HUES48 (cell line): ENCODE results near the gene STX16.

ENCODE experiments used
- H3K27ac ChIP-seq: one replicate; pipeline ENCODE4 v1.7.0; 2013; ENCODE audit warnings: low read depth, low read length, inconsistent platforms
- H3K27me3 ChIP-seq: 2 replicates; pipeline ENCODE4 v1.6.1; 2013; ENCODE audit warnings: mild to moderate bottlenecking, low read length; ENCODE audit not compliant: control insufficient read depth, insufficient read depth
- H3K36me3 ChIP-seq: 2 replicates; pipeline ENCODE4 v1.6.1; 2013; ENCODE audit warnings: low read length; ENCODE audit not compliant: control insufficient read depth, insufficient read depth
- H3K4me1 ChIP-seq: 2 replicates; pipeline ENCODE4 v1.6.1; 2013; ENCODE audit warnings: mild to moderate bottlenecking, low read length; ENCODE audit not compliant: control insufficient read depth, insufficient read depth
- H3K4me3 ChIP-seq: 2 replicates; pipeline ENCODE4 v1.5.1; 2013; ENCODE audit warnings: mild to moderate bottlenecking, low read depth, low read length
- H3K9ac ChIP-seq: 2 replicates; pipeline ENCODE4 v1.6.1; 2013; ENCODE audit warnings: mild to moderate bottlenecking, low read depth, low read length, moderate library complexity
- H3K9me3 ChIP-seq: 2 replicates; pipeline ENCODE4 v1.6.1; 2013; ENCODE audit warnings: low read length; ENCODE audit not compliant: control insufficient read depth, insufficient read depth

The STX16 gene

GRCh38 chr20:58714923-58715351, 63.9 kb downstream of the STX16 start:
- H3K4me1 ChIP-seq: no peaks in the 10 kb centered on the region

GRCh38 chr20:58715391-58715800, 64.3 kb downstream of the STX16 start:
- Histone ChIP-seq H3K9me3 (no peaks in the 10 kb centered on the region), H3K9ac (no peak overlapping the region), H3K36me3 (no peaks in the 10 kb centered on the region), H3K27me3 (no peaks in the 10 kb centered on the region), H3K27ac (no peak overlapping the region), H3K4me3 (no peak overlapping the region), H3K4me1 (no peaks in the 10 kb centered on the region)

More at GRCh38 chr20:58714923-58715351, 63.9 kb downstream of the STX16 start:
- Histone ChIP-seq H3K27ac (no peak overlapping the region), H3K36me3 (no peaks in the 10 kb centered on the region), H3K9ac (no peak overlapping the region), H3K9me3 (no peaks in the 10 kb centered on the region), H3K4me3 (no peak overlapping the region), H3K27me3 (no peaks in the 10 kb centered on the region)

GRCh38 chr20:58715801-58716475, 64.9 kb downstream of the STX16 start:
- no peak overlapping the region for H3K27ac ChIP-seq
- H3K4me3 ChIP-seq: no peak overlapping the region
- H3K36me3 ChIP-seq: no peaks in the 10 kb centered on the region
- H3K9ac ChIP-seq: no peak overlapping the region
- no peaks in the 10 kb centered on the region for H3K27me3 ChIP-seq
- H3K9me3 ChIP-seq: no peaks in the 10 kb centered on the region
- H3K4me1 ChIP-seq: no peaks in the 10 kb centered on the region

GRCh38 chr20:58716476-58717277, 65.6 kb downstream of the STX16 start:
- Histone ChIP-seq H3K27ac (no peak overlapping the region), H3K9me3 (no peaks in the 10 kb centered on the region), H3K9ac (no peak overlapping the region), H3K36me3 (no peaks in the 10 kb centered on the region), H3K4me1 (no peaks in the 10 kb centered on the region), H3K4me3 (no peak overlapping the region), H3K27me3 (no peaks in the 10 kb centered on the region)

- Histone ChIP-seq H3K27me3 (no peaks in the 10 kb centered on the region), H3K36me3 (no peaks in the 10 kb centered on the region), H3K9me3 (no peaks in the 10 kb centered on the region), H3K9ac (no peak overlapping the region), H3K4me1 (no peaks in the 10 kb centered on the region), H3K4me3 (no peak overlapping the region), H3K27ac (no peak overlapping the region)
Observed at GRCh38 chr20:58717278-58718091, 66.4 kb downstream of the STX16 start.

GRCh38 chr20:58718121-58718563, 67.1 kb downstream of the STX16 start:
- Histone ChIP-seq H3K4me3 (no peak overlapping the region), H3K9me3 (no peaks in the 10 kb centered on the region), H3K36me3 (no peaks in the 10 kb centered on the region), H3K9ac (no peak overlapping the region), H3K4me1 (no peaks in the 10 kb centered on the region), H3K27ac (no peak overlapping the region), H3K27me3 (no peaks in the 10 kb centered on the region)

- Histone ChIP-seq H3K36me3 (no peaks in the 10 kb centered on the region), H3K4me3 (no peak overlapping the region), H3K27me3 (no peaks in the 10 kb centered on the region), H3K27ac (no peak overlapping the region), H3K9me3 (no peaks in the 10 kb centered on the region), H3K9ac (no peak overlapping the region), H3K4me1 (no peaks in the 10 kb centered on the region)
Observed at GRCh38 chr20:58718729-58719128, 67.6 kb downstream of the STX16 start.

GRCh38 chr20:58719258-58719657, 68.2 kb downstream of the STX16 start:
- Histone ChIP-seq H3K27ac (no peak overlapping the region), H3K27me3 (no peaks in the 10 kb centered on the region), H3K4me3 (no peak overlapping the region), H3K4me1 (no peaks in the 10 kb centered on the region), H3K9me3 (no peaks in the 10 kb centered on the region), H3K36me3 (no peaks in the 10 kb centered on the region), H3K9ac (no peak overlapping the region)

GRCh38 chr20:58719971-58720371, 68.9 kb downstream of the STX16 start:
- no peak overlapping the region for H3K27ac ChIP-seq
- H3K9me3 ChIP-seq: no peaks in the 10 kb centered on the region
- H3K4me3 ChIP-seq: no peak overlapping the region
- no peaks in the 10 kb centered on the region for H3K36me3 ChIP-seq
- no peak overlapping the region for H3K9ac ChIP-seq
- H3K4me1 ChIP-seq: no peaks in the 10 kb centered on the region
- H3K27me3 ChIP-seq: no peaks in the 10 kb centered on the region

GRCh38 chr20:58720890-58721289, 69.8 kb downstream of the STX16 start:
- Histone ChIP-seq H3K4me1 (no peaks in the 10 kb centered on the region), H3K4me3 (no peak overlapping the region), H3K9me3 (no peaks in the 10 kb centered on the region), H3K9ac (no peak overlapping the region), H3K27me3 (no peaks in the 10 kb centered on the region), H3K36me3 (no peaks in the 10 kb centered on the region), H3K27ac (no peak overlapping the region)
